Vagina (tissue), 2 donors: ENCODE results near the gene NPM3. TPM values are rescaled to one million over a fixed set of nuclear protein-coding genes. Genes with fewer than 3 reads are reported as not detected.
"Not testable (repeated sequence)": the region's sequence is repeated elsewhere in the genome, so short reads cannot be mapped to it uniquely, and the experiment has no call there.

Experiments used
- DNase-seq, 2 donors: peaks; one replicate each; pipeline ENCODE4 v3.0.0-alpha.2; 2017; ENCODE audit errors: extremely low spot score in 2 of 2
- H3K27ac ChIP-seq: fragments of 200-600 bp; sonication (generic); one replicate; pipeline ENCODE4 v1.5.1; 2019
- H3K27me3 ChIP-seq: fragments of 200-600 bp; sonication (generic); one replicate; pipeline ENCODE4 v1.5.1; 2019
- H3K36me3 ChIP-seq, 2 donors: fragments of 200-600 bp; sonication (generic); one replicate each; pipeline ENCODE4 v1.5.1; 2017 to 2019
- H3K4me1 ChIP-seq: fragments of 200-600 bp; sonication (generic); one replicate; pipeline ENCODE4 v1.5.1; 2019
- H3K4me3 ChIP-seq, 2 donors: fragments of 200-600 bp; sonication (generic); 1 replicate in 1 of 2; 2 replicates in 1 of 2; pipeline ENCODE4 v1.5.1; 2016 to 2019
- H3K9me3 ChIP-seq: fragments of 200-600 bp; sonication (generic); one replicate; pipeline ENCODE4 v1.5.1; 2019
- POLR2A ChIP-seq, 2 donors: fragments of 450-650 bp; IDR thresholded peaks; one replicate each; pipeline ENCODE4 v1.6.1; 2017; ENCODE audit warnings: antibody characterized with exemption in 2 of 2, mild to moderate bottlenecking in 2 of 2, moderate library complexity in 2 of 2
- POLR2AphosphoS5 ChIP-seq, 2 donors: sonication (generic); formaldehyde crosslinking; IDR thresholded peaks; one replicate each; pipeline ENCODE4 v1.9.0; 2017; ENCODE audit warnings: antibody characterized with exemption in 2 of 2, mild to moderate bottlenecking in 2 of 2, low read depth in 1 of 2; ENCODE audit not compliant: insufficient read depth in 1 of 2
- intact Hi-C: fragments of 100-400 bp; cut with DNase I; formaldehyde crosslinking; loops from one replicate; pipeline ENCODE4 v1.15.1; 2023
- total RNA-seq: library from RNA; depleted of rRNA; stranded (reverse); fragments of >200 nt; gene quantifications from one replicate; pipeline ENCODE4 v1.2.3, GENCODE V29; 2016
- TF ChIP-seq, protein P1 (sequence below), 3 experiments: fragments of 450-650 bp in 2 of 3; fragments of 200-600 bp in 1 of 3; sonication (generic) in 1 of 3; IDR thresholded peaks; one replicate each; pipeline ENCODE4 v1.5.1; 2017 to 2019; ENCODE audit warnings: antibody characterized with exemption in 3 of 3, mild to moderate bottlenecking in 2 of 3, moderate library complexity in 2 of 3

Gene NPM3
- total RNA-seq, 1 donor from 2014 or later: 39.5 TPM

DNA sequence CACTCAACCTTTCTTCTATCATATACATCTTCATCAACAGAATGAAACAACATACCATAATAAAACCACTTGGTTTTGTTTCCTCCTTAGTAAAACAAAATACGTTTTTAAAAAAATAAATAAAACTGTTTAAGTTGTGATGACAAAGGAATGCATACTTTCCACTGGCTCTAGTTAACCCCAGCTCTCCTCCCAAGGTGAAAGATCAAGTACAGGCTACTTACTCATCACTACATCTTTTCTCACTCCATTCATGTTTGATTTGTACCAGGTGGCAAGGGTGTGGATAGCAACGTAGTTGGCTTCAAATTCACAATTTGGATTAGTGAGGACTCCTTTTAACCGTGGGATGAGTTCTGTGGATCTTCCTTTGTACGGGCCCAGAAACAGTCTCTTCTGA is 20.3 kb upstream of the NPM3 start:
- peaks cover 4% of the 10 kb centered on the region for H3K4me1 ChIP-seq
- H3K9me3 ChIP-seq: no peaks in the 10 kb centered on the region
- H3K27ac ChIP-seq: no peak overlapping the region
- intact Hi-C loops: no loop called here
- TF ChIP-seq, protein P1, sequence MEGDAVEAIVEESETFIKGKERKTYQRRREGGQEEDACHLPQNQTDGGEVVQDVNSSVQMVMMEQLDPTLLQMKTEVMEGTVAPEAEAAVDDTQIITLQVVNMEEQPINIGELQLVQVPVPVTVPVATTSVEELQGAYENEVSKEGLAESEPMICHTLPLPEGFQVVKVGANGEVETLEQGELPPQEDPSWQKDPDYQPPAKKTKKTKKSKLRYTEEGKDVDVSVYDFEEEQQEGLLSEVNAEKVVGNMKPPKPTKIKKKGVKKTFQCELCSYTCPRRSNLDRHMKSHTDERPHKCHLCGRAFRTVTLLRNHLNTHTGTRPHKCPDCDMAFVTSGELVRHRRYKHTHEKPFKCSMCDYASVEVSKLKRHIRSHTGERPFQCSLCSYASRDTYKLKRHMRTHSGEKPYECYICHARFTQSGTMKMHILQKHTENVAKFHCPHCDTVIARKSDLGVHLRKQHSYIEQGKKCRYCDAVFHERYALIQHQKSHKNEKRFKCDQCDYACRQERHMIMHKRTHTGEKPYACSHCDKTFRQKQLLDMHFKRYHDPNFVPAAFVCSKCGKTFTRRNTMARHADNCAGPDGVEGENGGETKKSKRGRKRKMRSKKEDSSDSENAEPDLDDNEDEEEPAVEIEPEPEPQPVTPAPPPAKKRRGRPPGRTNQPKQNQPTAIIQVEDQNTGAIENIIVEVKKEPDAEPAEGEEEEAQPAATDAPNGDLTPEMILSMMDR (IDR thresholded peaks at IDR 0.05): no peak
- no peak for TF ChIP-seq POLR2AphosphoS5 (IDR thresholded peaks at IDR 0.05; ENCODE audit: insufficient read depth in 1 of 2, low read depth in 1 of 2)
- no peak for TF ChIP-seq POLR2A (IDR thresholded peaks at IDR 0.05)
- H3K4me3 ChIP-seq: no peak overlapping the region
- no peaks in the 10 kb centered on the region for H3K27me3 ChIP-seq
- peaks cover 0 to 85% of the 10 kb centered on the region in 2 donors for H3K36me3 ChIP-seq
- DNase-seq: no peak

DNA sequence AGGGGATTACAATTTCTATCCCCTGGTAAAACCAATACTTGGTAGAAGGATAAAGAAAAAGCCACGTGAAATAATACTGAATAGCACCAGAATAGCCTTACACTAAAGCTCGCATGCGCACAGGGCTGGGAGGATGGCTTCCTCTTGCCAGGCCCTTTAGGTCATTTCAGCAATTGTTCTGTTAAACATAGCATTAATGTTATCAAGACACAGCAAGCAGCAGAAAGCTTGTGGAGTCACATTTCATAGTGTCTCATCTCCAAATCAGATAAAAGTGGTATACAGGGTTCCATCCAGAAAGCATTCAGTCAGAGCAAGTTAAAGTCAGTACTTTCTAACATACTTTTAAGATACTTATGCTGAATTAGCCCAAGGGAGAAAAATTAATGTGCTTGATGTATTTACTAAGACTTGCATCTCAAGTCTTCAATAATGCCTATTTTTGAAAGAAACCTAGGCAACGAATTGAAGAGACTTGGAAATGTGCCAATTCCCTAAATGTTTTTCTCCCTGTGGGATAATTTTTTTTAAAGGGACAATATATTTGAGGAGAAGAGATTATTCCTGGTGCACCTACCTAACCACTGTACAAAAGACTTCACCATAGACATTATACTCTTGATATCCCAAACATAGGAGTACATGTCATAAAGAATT is 14.3 kb upstream of the NPM3 start:
- Histone ChIP-seq H3K4me1 (no peaks in the 10 kb centered on the region), H3K9me3 (no peaks in the 10 kb centered on the region), H3K27me3 (no peaks in the 10 kb centered on the region), H3K36me3 (peaks cover 0 to 88% of the 10 kb centered on the region in 2 donors), H3K4me3 (no peak overlapping the region), H3K27ac (no peak overlapping the region)
- DNase-seq: no peak
- TF ChIP-seq POLR2AphosphoS5 (IDR thresholded peaks at IDR 0.05; ENCODE audit: insufficient read depth in 1 of 2, low read depth in 1 of 2) (no peak), POLR2A (IDR thresholded peaks at IDR 0.05) (no peak)
- TF ChIP-seq, protein P1 (IDR thresholded peaks at IDR 0.05): no peak
- intact Hi-C loops: no loop called here

DNA sequence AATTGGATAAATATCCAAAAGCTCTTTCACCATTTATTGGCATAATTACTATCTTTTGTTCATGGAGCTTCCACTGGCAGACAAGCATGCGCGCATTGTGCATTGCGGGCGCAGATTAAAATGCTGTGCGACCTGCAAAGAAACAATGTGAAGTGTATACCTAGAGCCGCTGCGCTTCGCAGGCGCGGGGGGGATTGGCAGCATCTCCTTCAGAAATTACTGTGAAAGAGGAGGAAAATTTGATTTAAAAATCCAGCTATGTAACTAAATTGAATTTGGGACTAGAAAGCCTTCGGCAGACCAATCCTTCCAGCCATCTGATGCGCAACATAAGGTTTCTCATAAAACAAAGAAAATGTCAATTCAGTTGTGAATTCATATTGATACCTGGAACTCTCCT is 10.3 kb upstream of the NPM3 start:
- DNase-seq: no peak
- Histone ChIP-seq H3K4me3 (no peak overlapping the region), H3K4me1 (no peaks in the 10 kb centered on the region), H3K27me3 (no peaks in the 10 kb centered on the region), H3K27ac (no peak overlapping the region), H3K9me3 (no peaks in the 10 kb centered on the region), H3K36me3 (peaks cover 0 to 92% of the 10 kb centered on the region in 2 donors)
- TF ChIP-seq POLR2AphosphoS5 (IDR thresholded peaks at IDR 0.05; ENCODE audit: insufficient read depth in 1 of 2, low read depth in 1 of 2) (no peak), POLR2A (IDR thresholded peaks at IDR 0.05) (no peak)
- TF ChIP-seq, protein P1 (IDR thresholded peaks at IDR 0.05): no peak
- intact Hi-C loops: no loop called here

DNA sequence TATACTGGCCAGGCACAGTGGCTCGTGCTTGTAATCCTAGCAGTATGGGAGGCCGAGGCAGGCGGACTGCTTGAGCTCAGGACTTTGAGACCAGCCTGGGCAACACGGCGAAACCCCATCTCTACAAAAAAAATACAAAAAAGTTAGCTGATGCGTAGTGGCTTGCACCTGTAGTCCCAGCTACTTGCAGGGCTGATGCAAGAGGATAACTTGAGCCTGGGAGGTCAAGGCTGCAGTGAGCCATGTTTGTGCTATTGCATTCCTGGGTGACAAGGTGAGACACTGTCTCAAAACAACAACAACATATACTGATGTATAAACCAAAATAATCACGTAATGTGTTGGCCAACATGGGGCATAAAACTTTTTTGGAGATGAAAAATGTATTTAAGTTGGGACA is 6.4 kb upstream of the NPM3 start:
- Histone ChIP-seq H3K4me1 (peaks cover 3% of the 10 kb centered on the region), H3K27ac (no peak overlapping the region), H3K9me3 (no peaks in the 10 kb centered on the region), H3K36me3 (peaks cover 0 to 95% of the 10 kb centered on the region in 2 donors), H3K27me3 (no peaks in the 10 kb centered on the region), H3K4me3 (no peak overlapping the region)
- intact Hi-C loops: no loop called here
- no peak for DNase-seq
- TF ChIP-seq POLR2A (IDR thresholded peaks at IDR 0.05) (no peak), POLR2AphosphoS5 (IDR thresholded peaks at IDR 0.05; ENCODE audit: insufficient read depth in 1 of 2, low read depth in 1 of 2) (no peak)
- TF ChIP-seq, protein P1 (IDR thresholded peaks at IDR 0.05): no peak

DNA sequence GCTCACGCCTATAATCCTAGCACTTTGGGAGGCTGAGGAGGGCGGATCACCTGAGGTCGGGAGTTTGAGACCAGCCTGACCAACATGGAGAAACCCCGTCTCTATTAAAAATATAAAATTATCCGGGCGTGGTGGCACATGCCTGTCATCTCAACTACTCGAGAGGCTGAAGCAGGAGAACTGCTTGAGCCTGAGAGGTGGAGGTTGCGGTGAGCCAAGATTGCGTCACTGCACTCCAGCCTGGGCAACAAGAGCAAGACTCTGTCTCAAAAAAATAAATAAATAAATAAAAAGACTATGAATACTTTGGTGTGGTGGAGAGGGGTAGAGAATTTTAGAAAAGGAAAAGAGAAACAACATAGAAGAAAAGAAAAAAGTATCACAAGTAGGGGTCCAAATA is 6.0 kb upstream of the NPM3 start:
- intact Hi-C loops, H3K4me3 ChIP-seq, H3K27me3 ChIP-seq, H3K27ac ChIP-seq, H3K9me3 ChIP-seq, H3K4me1 ChIP-seq, DNase-seq: not testable (repeated sequence)
- H3K36me3 ChIP-seq: peaks cover 0 to 90% of the 10 kb centered on the region in 2 donors
